ENCODE measurements around the gene SLFN12L. TPM values are rescaled to one million over a fixed set of nuclear protein-coding genes. Genes with fewer than 3 reads are reported as not detected.

Gene SLFN12L
- total RNA-seq, 1 donor from 2014 or later, result not detected

DNA sequence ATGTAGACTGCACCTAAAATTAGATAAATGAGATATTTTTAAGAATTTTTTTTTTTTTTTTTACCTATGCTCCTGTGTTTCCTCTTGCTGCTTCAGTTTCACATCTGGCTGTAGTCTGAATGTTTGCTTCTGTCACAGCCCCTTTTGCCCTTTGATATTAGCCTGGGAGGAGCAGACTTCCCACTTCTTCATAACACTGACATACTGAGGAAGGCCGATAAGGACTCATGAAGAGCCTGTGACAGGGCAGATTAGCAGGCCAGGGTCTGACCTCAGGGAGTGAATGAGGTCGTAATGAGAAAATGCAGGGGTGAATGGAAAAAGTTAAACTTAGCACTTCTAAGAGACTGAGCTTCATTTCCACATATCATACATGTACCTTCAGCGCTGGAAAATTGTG, 23.2 kb upstream of the SLFN12L start, which contains the start of gene SLFN14:
SLFN14 (minus strand) TSS at position 117 of the 400 bp plus-strand sequence. CDS start 2,757 bp downstream, outside the sequence.
- Mint-ChIP-seq H3K4me3 (ENCODE audit: unreplicated experiment) (no peak within 1 kb of the TSS), H3K27me3 (ENCODE audit: unreplicated experiment) (peaks cover 5% of the 10 kb centered on the region), H3K4me1 (ENCODE audit: low read depth, unreplicated experiment) (no peaks in the 10 kb centered on the region), H3K27ac (ENCODE audit: unreplicated experiment) (no peak within 1 kb of the TSS), H3K9me3 (ENCODE audit: unreplicated experiment) (no peaks in the 10 kb centered on the region), H3K36me3 (ENCODE audit: unreplicated experiment) (no peaks in the 10 kb centered on the region)
- TF ChIP-seq CTCF (IDR thresholded peaks at IDR 0.05; ENCODE audit: partially characterized antibody, unreplicated experiment), result no peak
- DNase-seq, result no peak

DNA sequence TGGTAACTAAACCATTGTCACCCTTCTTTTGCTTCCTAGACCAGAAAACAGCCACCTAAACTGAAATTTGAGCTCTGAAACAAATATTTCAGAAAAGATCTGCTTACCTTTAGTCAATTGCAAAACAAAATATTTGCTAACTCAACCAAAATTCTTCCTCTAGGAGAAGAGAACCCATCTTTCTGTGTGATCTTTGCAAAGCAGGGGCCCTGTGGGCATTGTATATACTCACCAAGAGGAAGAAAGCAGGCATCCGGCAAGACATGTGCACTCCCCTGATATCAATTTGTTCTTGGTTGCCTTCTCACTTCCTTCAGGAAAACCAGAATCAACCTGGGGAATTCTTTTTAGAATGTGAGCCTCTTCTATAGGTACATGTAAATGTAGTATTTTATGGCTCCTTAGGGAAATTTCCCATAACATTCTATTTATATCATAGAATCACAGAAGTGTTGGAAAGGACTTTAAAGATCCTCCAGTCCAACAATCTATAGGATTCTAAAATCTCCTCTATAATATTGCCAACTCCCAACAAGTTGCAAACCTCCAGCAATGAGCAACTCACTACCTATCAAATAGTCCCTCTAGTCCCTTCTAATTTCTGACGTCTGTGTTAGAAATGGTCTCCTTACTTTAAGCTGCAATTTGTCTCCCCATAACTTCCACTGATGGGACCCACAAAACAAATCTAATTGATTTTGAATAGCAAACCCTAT, 22.2 kb upstream of the SLFN12L start:
- Mint-ChIP-seq H3K27me3 (ENCODE audit: unreplicated experiment) (peaks cover 5% of the 10 kb centered on the region), H3K27ac (ENCODE audit: unreplicated experiment) (no peak overlapping the region)

GRCh38 chr17:35557353-35557752, 19.9 kb upstream of the SLFN12L start:
- Mint-ChIP-seq H3K27ac (ENCODE audit: unreplicated experiment) (no peak overlapping the region), H3K9me3 (ENCODE audit: unreplicated experiment) (no peaks in the 10 kb centered on the region), H3K36me3 (ENCODE audit: unreplicated experiment) (no peaks in the 10 kb centered on the region), H3K4me3 (ENCODE audit: unreplicated experiment) (no peak overlapping the region), H3K4me1 (ENCODE audit: low read depth, unreplicated experiment) (no peaks in the 10 kb centered on the region), H3K27me3 (ENCODE audit: unreplicated experiment) (peaks cover 5% of the 10 kb centered on the region)
- no peak for TF ChIP-seq CTCF (IDR thresholded peaks at IDR 0.05; ENCODE audit: partially characterized antibody, unreplicated experiment)
- no peak for DNase-seq

More for the DNA sequence above, 22.2 kb upstream of the SLFN12L start:
- no peak for TF ChIP-seq CTCF (IDR thresholded peaks at IDR 0.05; ENCODE audit: partially characterized antibody, unreplicated experiment)
- Mint-ChIP-seq H3K4me1 (ENCODE audit: low read depth, unreplicated experiment) (no peaks in the 10 kb centered on the region), H3K9me3 (ENCODE audit: unreplicated experiment) (no peaks in the 10 kb centered on the region), H3K4me3 (ENCODE audit: unreplicated experiment) (no peak overlapping the region), H3K36me3 (ENCODE audit: unreplicated experiment) (no peaks in the 10 kb centered on the region)
- no peak for DNase-seq

- Mint-ChIP-seq H3K4me3 (ENCODE audit: unreplicated experiment) (no peak overlapping the region), H3K27ac (ENCODE audit: unreplicated experiment) (no peak overlapping the region), H3K27me3 (ENCODE audit: unreplicated experiment) (peaks cover 8% of the 10 kb centered on the region), H3K4me1 (ENCODE audit: low read depth, unreplicated experiment) (no peaks in the 10 kb centered on the region), H3K36me3 (ENCODE audit: unreplicated experiment) (no peaks in the 10 kb centered on the region), H3K9me3 (ENCODE audit: unreplicated experiment) (no peaks in the 10 kb centered on the region)
- no peak for DNase-seq
- no peak for TF ChIP-seq CTCF (IDR thresholded peaks at IDR 0.05; ENCODE audit: partially characterized antibody, unreplicated experiment)
These were observed 18.2 kb upstream of the SLFN12L start for GRCh38 chr17:35555691-35556090.

DNA sequence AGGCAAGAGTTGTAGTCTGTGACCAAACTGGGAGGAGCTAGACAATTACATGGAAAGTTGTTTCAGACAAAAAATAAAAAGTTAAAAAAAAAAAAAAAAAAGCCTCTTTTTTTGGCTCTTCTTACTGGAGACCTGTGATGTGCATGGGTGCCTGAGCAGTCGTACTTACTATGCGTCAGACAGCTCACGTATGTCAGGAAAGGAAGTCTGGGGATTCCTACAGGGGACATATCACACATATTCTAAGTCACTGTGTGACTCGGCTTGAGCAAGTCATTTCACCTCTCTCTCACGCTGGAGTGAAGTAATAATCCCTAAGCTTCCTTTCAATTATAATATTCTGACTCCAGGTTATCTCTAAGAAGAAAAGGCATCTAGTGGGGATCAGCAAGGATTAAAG, 17.2 kb upstream of the SLFN12L start:
- DNase-seq, result no peak
- H3K27ac Mint-ChIP-seq (ENCODE audit: unreplicated experiment), result no peak overlapping the region
- no peak overlapping the region for H3K4me3 Mint-ChIP-seq (ENCODE audit: unreplicated experiment)
- no peaks in the 10 kb centered on the region for H3K4me1 Mint-ChIP-seq (ENCODE audit: low read depth, unreplicated experiment)
- H3K9me3 Mint-ChIP-seq (ENCODE audit: unreplicated experiment), result no peaks in the 10 kb centered on the region
- no peak for TF ChIP-seq CTCF (IDR thresholded peaks at IDR 0.05; ENCODE audit: partially characterized antibody, unreplicated experiment)
- H3K36me3 Mint-ChIP-seq (ENCODE audit: unreplicated experiment), result no peaks in the 10 kb centered on the region
- peaks cover 8% of the 10 kb centered on the region for H3K27me3 Mint-ChIP-seq (ENCODE audit: unreplicated experiment)
